GM21786 (cell line): ENCODE results near the gene SIM2.

ENCODE experiments used
- ATAC-seq: cut with Tn5 transposase; IDR thresholded peaks from one replicate; pipeline ENCODE4 v1.9.1; 2021; ENCODE audit not compliant: unreplicated experiment

SIM2 gene

DNA sequence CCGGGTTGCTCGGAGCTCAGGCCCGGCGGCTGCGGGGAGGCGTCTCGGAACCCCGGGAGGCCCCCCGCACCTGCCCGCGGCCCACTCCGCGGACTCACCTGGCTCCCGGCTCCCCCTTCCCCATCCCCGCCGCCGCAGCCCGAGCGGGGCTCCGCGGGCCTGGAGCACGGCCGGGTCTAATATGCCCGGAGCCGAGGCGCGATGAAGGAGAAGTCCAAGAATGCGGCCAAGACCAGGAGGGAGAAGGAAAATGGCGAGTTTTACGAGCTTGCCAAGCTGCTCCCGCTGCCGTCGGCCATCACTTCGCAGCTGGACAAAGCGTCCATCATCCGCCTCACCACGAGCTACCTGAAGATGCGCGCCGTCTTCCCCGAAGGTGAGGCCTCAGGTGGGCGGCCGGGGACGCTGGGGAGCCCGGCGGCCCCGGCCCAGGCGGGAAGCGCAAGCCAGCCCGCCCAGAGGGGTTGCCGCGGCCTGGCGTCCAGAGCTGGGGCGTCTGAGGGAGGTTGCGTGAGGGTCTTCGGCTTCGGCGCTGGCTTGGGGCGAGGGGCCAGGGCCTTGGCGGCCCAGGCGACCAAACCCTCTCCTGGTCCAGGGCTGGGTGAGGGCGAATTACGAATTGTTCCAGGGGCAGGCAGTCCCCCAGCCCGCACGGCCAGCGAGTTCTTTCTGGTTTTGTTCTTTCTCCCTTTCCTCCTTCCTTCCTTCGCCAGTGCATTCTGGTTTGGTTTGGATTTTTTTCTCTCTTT lies 805 bp downstream of the SIM2 start:
- ATAC-seq: no peak

DNA sequence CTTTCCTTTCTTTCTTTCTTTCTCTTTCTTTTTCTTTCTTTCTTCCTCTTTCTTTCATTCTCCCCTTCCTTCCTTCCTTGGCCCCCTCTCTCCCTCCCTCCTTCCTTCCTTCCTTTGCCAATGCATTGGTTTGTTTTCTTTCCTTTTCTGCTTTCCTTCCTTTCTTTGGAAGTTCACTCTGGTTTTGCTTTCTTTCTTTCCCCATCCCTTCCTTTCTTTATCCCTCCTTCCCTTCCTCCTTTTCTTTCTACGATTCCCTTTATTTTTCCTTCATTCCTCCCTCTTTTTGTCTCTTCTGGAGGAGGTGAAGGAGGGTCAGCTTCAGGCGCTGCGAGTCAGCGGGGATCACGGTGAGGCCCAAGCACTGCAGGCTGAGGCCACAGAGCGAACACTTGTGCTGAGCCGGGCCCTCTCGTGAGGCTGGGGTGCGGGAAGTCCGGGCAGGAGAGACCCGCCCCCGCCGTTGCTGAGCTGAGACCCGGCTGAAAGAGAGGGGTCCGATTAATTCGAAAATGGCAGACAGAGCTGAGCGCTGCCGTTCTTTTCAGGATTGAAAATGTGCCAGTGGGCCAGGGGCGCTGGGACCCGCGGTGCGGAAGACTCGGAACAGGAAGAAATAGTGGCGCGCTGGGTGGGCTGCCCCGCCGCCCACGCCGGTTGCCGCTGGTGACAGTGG lies 1.5 kb downstream of the SIM2 start:
- no peak for ATAC-seq

DNA sequence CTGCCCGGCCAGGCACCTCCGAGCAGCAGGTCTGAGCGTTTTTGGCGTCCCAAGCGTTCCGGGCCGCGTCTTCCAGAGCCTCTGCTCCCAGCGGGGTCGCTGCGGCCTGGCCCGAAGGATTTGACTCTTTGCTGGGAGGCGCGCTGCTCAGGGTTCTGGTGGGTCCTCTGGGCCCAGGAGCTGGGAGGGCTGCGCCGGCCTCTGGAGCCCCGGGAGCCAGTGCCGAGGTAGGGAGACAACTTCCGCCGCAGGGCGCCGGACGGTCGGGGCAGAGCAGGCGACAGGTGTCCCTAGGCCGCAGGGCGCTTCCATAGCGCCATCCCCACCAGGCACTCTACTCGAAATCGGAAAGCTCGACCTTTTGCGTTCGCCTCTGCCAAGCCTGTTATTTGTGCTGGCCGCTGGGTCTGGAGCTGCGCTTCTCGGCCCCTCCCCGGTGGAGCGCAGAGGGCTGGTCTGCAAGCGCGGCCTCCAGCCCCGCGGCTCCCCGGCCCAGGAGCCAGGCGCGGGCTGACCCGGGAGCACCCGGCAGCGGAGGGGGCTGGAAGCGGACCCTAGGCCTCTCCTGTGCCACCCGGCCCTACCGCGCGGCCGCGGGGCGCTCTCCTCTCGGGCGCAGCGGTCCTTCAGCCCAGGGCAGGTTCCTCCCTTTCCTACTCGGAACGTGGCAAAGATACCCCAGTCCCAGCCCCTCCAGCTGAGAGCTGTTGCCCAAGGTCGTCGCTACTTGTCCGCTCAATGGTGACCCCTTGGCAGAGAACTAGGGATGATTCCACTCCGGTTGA lies 2.2 kb downstream of the SIM2 start:
- ATAC-seq: no peak

DNA sequence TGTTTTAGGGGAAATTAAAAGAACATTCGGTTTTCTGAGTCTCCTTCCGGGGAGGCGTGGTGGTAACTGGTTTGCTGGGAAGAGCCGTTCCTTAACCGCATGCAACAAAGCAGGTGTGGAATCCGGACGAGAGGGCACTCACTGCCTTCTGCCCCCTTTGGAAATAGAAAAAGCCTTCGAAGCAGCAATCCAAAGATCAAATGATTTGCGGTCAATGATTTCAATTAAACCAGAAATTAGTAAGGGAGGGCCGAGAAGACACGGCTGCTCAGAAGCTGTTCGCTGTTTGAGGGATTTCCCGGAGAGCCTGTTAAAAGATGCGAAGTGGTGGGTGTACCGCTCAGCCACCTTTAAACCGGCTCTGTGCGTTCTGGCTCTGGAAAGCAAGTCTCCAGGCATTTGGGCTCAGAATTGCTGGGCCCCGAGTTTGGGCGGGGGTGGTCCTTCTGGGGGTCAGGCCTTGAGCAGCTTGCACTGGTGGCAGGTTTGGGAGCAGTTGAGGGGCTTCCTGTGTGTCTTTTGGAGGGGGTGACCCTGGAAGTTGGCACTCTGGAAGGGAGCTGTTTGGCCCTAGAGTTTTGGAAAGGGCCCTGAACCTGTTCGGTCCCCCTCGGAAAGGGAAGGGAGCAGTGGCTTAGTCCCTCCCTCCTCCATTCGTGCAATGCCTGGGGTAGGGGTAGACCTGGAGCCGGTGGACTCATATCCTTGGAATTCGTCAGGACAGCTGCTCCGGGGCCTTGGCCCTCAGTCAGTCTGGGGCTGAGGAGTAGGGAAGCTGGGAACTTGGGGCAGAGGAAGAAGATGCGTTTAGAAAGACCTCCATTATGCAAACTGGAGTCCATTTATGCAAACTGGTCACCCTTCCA lies 3.1 kb downstream of the SIM2 start:
- no peak for ATAC-seq

DNA sequence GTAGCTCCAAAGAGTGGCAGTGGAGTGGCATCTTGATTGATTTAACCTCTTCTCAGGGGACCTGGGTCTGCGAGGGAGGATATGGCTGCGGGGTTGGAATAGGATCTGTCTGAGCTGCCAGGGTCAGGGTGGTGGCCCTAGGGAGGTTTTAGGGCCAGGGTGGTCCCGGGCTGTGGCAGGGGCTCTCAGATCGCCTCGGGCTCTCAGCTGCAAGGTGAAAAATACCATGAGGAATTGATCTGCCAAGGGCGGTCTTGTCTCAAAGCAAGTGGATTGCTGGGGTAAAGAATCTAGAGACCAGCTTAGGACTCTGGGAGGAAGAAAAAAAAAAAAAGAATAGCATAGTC lies 3.7 kb downstream of the SIM2 start:
- no peak for ATAC-seq

DNA sequence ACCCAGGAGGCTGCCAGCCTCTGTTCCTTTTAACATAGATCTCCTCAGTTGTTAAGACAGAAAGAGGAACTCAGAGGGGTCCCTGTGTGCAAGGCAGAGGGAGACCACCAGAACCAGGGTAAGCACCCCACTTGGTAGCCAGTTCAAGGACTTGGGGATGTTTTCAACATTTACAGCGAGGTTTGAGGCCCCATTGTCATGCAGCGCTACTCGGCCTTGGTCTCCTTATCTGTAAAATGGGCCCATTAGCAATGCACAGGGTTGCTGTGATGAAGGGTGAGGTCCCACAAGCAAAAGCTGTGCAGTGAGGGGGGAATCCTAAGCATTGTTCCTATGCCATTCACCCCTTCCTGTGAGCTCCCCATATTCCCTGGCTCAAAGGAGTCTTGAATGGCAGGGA lies 4.2 kb downstream of the SIM2 start:
- no peak for ATAC-seq

DNA sequence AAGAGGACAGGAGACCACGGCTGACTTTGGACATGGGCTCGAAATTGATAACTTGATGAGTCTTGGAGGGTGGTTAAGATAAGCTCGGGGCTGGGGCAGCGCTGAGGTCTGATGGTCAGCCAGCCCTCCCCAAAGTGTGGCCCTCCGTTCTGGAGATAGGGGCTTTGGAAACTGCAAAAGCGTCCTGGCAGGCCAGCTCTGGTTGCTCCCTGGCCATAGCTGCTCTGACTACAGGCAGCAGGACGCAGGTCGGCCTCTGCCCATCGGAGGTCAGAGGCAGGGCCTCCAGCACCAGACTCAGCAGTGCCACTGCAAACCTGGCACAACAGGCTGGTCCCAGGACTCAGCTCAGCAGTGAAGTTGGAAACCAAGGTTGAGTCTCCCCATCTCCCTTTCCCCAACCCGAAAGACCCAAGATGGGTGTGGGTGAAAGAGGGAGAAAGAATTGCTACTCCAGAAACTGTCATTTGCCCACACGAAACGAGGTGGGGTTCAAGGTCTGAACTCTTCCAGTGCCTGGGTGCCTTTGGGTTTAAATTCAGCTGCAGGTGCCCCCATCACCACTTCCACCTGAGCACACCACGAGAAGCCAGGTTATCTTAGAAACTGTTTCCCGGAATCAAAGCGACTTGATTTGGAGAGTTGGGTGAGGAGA lies 4.8 kb downstream of the SIM2 start:
- ATAC-seq: no peak

DNA sequence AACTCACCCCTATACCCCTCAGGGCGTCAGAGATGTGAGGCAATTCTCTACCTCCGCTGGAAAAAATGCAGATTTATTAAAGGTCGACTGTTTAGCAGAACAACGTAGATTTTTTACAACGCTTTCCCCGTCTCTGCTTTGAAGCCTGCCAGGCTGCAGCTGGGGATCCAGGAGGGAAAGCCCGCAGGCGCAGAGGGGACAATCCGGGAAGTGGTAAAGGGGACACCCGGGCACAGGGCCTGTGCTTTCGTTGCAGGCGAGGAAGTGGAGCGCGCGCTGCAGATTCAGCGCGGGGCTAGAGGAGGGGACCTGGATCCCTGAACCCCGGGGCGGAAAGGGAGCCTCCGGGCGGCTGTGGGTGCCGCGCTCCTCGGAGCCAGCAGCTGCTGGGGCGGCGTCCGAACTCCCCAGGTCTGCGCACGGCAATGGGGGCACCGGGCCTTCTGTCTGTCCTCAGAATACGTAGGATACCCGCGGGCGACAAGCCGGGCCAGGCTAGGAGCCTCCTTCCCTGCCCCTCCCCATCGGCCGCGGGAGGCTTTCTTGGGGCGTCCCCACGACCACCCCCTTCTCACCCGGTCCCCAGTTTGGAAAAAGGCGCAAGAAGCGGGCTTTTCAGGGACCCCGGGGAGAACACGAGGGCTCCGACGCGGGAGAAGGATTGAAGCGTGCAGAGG lies 5.5 kb downstream of the SIM2 start:
- ATAC-seq: no peak

DNA sequence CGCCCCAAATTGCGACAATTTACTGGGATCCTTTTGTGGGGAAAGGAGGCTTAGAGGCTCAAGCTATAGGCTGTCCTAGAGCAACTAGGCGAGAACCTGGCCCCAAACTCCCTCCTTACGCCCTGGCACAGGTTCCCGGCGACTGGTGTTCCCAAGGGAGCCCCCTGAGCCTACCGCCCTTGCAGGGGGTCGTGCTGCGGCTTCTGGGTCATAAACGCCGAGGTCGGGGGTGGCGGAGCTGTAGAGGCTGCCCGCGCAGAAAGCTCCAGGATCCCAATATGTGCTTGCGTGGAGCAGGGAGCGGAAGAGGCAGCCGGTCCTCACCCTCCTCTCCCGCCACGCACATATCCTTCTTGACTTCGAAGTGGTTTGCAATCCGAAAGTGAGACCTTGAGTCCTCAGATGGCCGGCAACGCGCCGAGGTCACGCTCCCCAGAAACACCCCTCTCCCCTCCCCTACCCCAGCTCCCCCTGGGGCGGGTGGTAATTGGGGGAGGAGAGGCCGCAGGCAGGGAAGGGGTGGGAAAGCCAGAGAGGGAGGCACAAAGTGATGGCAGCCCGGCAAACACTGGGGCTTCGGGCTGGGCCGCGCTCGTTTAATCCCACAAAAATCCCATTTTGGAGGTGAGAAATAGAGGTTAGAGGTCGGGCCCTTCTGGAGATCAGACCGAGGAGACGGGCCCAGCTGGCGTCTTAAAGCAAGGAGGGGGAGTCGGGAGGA lies 6.2 kb downstream of the SIM2 start:
- ATAC-seq: no peak

DNA sequence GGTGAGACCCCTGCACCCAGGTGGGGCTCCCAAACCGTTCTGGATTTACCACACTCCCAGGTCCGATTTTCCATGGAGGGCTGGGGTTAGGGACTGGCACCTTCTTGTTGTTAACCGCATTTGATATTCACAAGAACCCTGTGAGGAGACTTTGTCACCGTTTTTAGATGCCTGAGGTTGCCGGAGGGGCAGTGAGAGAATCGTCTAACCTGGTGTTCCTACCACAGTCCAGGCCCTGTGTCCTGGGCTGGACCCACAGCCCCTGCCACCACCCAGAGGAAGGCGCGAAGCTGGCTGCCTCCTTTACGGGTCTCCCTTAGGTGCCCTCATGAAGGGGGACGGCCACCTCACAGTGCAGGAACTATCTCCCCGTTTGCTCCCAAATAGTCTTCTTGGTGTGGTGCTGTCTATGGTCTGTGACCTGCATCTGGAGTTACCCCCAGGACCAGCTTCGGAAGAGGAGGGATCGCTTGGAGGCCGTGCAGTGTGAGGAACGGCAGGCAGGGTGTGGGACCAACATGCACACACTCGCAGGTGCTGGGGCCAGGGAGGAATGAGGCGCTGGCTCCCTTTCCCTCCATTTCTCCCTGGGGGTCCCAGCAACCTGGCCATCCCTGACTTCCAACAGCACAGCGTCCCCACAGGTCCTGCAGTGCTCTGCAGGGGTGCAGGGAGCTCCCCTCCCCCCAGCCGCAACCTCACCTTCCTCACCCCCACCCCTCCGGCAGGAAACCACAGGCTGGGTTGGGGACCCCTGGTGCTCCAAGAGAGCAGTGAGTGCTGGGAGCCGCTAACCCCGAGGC lies 7.0 kb downstream of the SIM2 start:
- ATAC-seq: no peak

DNA sequence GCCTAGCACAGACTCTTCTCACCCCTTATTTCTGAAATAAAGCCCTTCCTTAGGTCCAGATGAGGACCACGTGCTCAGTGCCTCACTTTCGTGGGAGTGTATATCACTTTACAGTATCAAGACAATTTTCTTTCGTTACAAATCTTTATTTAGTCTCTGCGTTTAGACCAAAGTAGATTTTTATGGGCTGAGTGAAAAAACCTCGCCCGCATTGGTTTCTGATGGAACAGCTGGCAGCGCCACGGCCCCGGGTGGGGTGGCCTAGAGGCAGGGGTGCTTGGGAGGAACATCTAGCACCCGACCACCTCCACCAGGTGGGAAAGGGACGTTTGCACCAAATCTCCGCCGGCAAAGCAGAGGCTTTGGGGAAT lies 7.6 kb downstream of the SIM2 start:
- no peak for ATAC-seq

DNA sequence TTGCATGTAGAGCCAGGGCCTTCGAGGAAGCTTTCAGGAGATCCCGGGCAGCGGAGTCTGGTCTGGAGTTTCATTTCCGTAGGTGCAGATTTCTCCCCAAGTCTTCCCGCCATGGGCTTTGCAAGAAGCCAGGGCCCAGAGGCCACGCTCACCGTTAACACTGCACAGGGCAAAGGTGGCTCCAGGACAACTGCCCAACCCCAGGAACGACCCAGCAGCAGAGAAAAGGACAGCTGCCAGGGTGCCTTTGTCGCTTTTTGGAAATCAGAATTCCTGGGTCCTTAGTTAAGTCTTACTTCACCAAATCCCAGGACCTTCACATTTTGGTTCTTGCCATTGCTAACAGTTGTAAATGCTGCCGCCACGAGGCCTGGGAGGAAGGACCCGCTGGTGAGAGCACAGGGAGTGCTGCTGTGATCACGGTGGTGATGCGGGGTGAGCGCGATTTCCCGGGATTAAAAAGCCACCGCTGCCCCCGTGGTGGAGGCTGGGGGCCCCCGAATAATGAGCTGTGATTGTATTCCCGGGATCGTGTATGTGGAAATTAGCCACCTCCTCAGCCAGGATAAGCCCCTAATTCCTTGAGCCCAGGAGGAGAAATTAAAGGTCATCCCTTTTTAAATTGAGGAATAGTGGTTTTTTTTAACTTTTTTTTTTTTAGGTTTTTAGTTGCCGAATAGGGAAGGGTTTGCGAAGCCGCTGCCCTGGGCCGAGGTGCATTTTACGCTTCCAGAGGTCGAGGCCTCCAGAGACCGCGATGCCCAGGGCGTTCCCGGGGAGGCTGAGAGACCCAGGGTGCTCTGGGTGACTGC lies 8.2 kb downstream of the SIM2 start:
- no peak for ATAC-seq

DNA sequence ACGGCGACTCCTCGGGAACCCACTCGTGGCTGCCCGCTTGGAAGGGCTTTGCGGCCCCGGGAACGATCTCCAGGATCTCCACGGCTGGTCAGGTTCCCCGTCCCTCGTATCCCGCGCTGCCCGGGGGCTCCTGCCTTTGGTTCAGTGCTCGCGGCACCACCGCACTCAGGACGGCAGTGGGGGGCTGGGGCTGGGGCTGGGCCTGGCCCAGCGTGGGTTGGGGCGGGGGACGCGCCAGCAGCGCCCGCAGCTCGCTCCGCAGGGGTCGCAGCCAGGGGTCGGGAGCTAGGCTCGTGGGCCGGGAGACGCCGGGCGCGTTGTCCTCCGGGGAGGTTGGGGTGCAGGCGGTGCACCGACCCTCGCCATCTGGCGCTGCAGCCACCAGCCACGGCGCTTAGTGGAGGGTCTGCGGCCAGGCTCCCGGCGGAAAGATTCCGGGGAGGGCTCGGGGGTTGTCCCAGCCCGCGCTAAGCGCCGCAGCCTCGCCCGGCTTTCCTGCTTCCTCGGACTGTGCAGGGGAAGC lies 8.9 kb downstream of the SIM2 start:
- ATAC-seq: no peak

DNA sequence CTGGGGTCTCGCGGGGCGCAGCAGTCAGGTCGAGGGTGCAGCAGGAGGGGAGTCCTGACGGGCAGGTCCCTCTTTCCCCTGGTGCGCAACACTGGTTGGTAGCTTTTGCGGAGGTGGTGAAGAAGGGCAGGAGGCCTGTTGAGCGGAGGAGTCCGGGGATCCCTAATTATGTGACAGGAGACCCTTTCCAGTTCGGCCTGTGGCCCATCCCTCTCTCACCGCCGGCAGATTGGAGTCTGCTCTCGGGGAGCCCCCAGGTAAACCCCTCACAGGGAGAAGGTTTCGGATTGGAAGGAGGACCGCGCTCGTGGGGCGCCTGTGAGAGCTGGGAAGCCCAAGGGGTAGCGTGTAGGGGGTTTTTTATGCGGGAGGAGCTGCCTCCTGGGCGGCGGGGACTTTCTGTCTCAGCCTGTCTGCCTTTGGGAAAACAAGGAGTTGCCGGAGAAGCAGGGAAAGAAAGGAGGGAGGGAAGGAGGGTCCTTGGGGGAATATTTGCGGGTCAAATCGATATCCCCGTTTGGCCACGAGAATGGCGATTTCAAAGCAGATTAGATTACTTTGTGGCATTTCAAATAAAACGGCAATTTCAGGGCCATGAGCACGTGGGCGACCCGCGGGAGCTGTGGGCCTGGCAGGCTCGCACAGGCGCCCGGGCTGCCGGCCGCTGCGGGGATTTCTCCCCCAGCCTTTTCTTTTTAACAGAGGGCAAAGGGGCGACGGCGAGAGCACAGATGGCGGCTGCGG lies 9.5 kb downstream of the SIM2 start:
- no peak for ATAC-seq

DNA sequence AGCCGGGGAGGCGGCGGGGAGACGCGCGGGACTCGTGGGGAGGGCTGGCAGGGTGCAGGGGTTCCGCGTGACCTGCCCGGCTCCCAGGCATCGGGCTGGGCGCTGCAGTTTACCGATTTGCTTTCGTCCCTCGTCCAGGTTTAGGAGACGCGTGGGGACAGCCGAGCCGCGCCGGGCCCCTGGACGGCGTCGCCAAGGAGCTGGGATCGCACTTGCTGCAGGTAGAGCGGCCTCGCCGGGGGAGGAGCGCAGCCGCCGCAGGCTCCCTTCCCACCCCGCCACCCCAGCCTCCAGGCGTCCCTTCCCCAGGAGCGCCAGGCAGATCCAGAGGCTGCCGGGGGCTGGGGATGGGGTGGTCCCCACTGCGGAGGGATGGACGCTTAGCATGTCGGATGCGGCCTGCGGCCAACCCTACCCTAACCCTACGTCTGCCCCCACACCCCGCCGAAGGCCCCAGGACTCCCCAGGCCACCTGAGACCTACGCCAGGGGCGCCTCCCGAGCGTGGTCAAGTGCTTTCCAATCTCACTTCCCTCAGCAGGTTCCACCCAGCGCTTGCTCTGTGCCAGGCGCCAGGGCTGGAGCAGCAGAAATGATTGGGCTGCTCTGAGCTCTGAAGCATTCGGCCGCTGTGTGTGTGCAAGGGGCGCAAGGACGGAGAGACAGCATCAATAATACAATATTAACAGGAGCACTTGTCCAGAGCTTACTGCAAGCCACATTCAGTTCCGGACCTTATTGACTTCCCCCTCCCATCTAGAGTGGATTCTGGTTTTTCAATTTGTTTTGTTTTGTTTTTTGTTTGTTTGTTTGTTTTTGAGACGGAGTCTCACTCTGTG lies 10.3 kb downstream of the SIM2 start:
- no peak for ATAC-seq
